ENCODE data around the gene AGAP1.

DNA sequence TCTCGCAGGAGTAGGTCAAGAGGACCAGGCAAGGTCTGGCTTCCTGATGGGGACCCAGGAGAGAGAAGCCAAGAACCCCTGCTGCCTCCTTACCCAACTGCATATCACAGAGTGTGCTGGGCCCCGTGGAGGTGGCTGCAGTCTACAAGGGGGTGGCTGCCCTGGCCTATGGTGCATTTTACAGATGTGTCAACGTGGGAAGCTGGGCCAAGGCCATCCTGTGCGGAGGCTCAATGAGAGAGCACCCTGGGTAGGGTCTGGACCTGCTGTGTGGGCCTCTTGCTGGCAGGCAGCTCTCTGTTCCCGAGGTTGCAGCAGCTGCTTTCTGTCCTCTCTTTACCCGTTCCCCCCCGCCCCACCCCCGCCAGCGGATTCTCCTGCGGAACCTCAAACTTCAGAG lies 612.9 kb downstream of the AGAP1 start:
- TF ChIP-seq TAF1 (IDR thresholded peaks at IDR 0.05; ENCODE audit: borderline replicate concordance, low read depth, low read length) (no peak), POLR2A (IDR thresholded peaks at IDR 0.05; ENCODE audit: low read depth, low read length) (no peak)

All from GM12892 (cell line).